HEK293 (cell line): ENCODE results near the gene ZFP3.

Experiments used
- CTCF ChIA-PET: fragments of 350-600 bp; formaldehyde crosslinking; extraction: SDS; loops from one replicate; lab custom pipeline; 2021; ENCODE audit warnings: antibody characterized with exemption; lab: Yijun Ruan, JAX
- POLR2A ChIA-PET: fragments of 300-600 bp; formaldehyde crosslinking; extraction: SDS; loops from one replicate; lab custom pipeline; 2020; ENCODE audit warnings: antibody characterized with exemption, inconsistent platforms; lab: Yijun Ruan, JAX
- H3K27ac ChIP-seq: fragments of 200-500 bp; sonication (Bioruptor generic); 2 replicates; pipeline ENCODE4 v1.5.1; 2014; ENCODE audit warnings: low read depth, low read length, control low read depth, inconsistent platforms; ENCODE audit errors: extremely low read depth
- H3K36me3 ChIP-seq, 2 experiments: fragments of 200-500 bp in 1 of 2; sonication (Bioruptor generic) in 1 of 2; 1 replicate in 1 of 2; 2 replicates in 1 of 2; pipeline ENCODE4 v1.5.1; 2014 to 2017; ENCODE audit warnings: inconsistent platforms in 2 of 2, low read length in 2 of 2; ENCODE audit not compliant: control insufficient read depth in 2 of 2, insufficient read depth in 1 of 2
- H3K4me1 ChIP-seq: fragments of 200-500 bp; sonication (Bioruptor generic); 2 replicates; pipeline ENCODE4 v1.5.1; 2014; ENCODE audit warnings: mild to moderate bottlenecking, low read length, inconsistent platforms; ENCODE audit not compliant: control insufficient read depth, insufficient read depth
- H3K4me3 ChIP-seq: 2 replicates; pipeline ENCODE4 v1.5.1; 2011; ENCODE audit warnings: low read depth, mild to moderate bottlenecking, control low read depth, low read length, moderate library complexity
- H3K9me3 ChIP-seq: fragments of 200-500 bp; sonication (Bioruptor generic); 2 replicates; pipeline ENCODE4 v1.5.1; 2014; ENCODE audit warnings: low read depth, low read length, inconsistent platforms; ENCODE audit not compliant: control insufficient read depth, insufficient read depth
- HOXC10 ChIP-seq: sonication (generic); formaldehyde crosslinking; IDR thresholded peaks from 2 replicates; pipeline ENCODE4 v1.8.1; 2023; ENCODE audit warnings: mild to moderate bottlenecking, missing genetic modification reagents
- KLF16 ChIP-seq: fragments of 450-650 bp; formaldehyde crosslinking; IDR thresholded peaks from 2 replicates; pipeline ENCODE4 v1.5.1; 2017; ENCODE audit warnings: missing biosample characterization, missing genetic modification characterization
- OSR2 ChIP-seq: fragments of 450-650 bp; formaldehyde crosslinking; IDR thresholded peaks from 2 replicates; pipeline ENCODE4 v1.5.1; 2016; ENCODE audit warnings: missing biosample characterization, missing genetic modification characterization
- RBAK ChIP-seq: fragments of 450-650 bp; formaldehyde crosslinking; IDR thresholded peaks from 2 replicates; pipeline ENCODE4 v1.5.1; 2016; ENCODE audit warnings: missing biosample characterization, missing genetic modification characterization
- SCRT2 ChIP-seq: fragments of 450-650 bp; formaldehyde crosslinking; IDR thresholded peaks from 2 replicates; pipeline ENCODE4 v1.5.1; 2016; ENCODE audit warnings: missing biosample characterization, missing genetic modification characterization
- TCF7L2 ChIP-seq: IDR thresholded peaks from 2 replicates; pipeline ENCODE4 v1.6.1; 2011; ENCODE audit warnings: low read depth, mild to moderate bottlenecking, inconsistent platforms, low read length, moderate library complexity, borderline replicate concordance
- YY2 ChIP-seq: fragments of 450-650 bp; formaldehyde crosslinking; IDR thresholded peaks from 2 replicates; pipeline ENCODE4 v1.5.1; 2016; ENCODE audit warnings: missing biosample characterization, missing genetic modification characterization
- ZBTB44 ChIP-seq: fragments of 450-650 bp; IDR thresholded peaks from 2 replicates; pipeline ENCODE4 v1.5.1; 2018; ENCODE audit warnings: missing biosample characterization, mild to moderate bottlenecking, missing genetic modification characterization
- ZNF133 ChIP-seq: fragments of 450-650 bp; formaldehyde crosslinking; IDR thresholded peaks from 2 replicates; pipeline ENCODE4 v1.5.1; 2016; ENCODE audit warnings: missing biosample characterization, missing genetic modification characterization
- ZNF221 ChIP-seq: fragments of 450-650 bp; formaldehyde crosslinking; IDR thresholded peaks from 2 replicates; pipeline ENCODE4 v1.5.1; 2017; ENCODE audit warnings: missing biosample characterization, missing genetic modification characterization, borderline replicate concordance
- ZNF302 ChIP-seq: fragments of 450-650 bp; formaldehyde crosslinking; IDR thresholded peaks from 2 replicates; pipeline ENCODE4 v1.5.1; 2016; ENCODE audit warnings: missing biosample characterization, missing genetic modification characterization, low read depth
- ZNF354C ChIP-seq: fragments of 450-650 bp; formaldehyde crosslinking; IDR thresholded peaks from 2 replicates; pipeline ENCODE4 v1.5.1; 2016; ENCODE audit warnings: missing biosample characterization, missing genetic modification characterization, low read depth, borderline replicate concordance
- ZNF366 ChIP-seq: fragments of 450-650 bp; formaldehyde crosslinking; conservative IDR thresholded peaks from 2 replicates; pipeline ENCODE4 v1.5.1; 2016; ENCODE audit warnings: missing biosample characterization, missing genetic modification characterization
- ZNF391 ChIP-seq: fragments of 450-650 bp; formaldehyde crosslinking; IDR thresholded peaks from 2 replicates; pipeline ENCODE4 v1.5.1; 2016; ENCODE audit warnings: low read depth, missing biosample characterization, missing genetic modification characterization, borderline replicate concordance
- ZNF426 ChIP-seq: fragments of 450-650 bp; formaldehyde crosslinking; IDR thresholded peaks from 2 replicates; pipeline ENCODE4 v1.5.1; 2017; ENCODE audit warnings: missing biosample characterization, missing genetic modification characterization, mild to moderate bottlenecking, inconsistent platforms, moderate library complexity
- ZNF433 ChIP-seq: fragments of 450-650 bp; formaldehyde crosslinking; IDR thresholded peaks from 2 replicates; pipeline ENCODE4 v1.5.1; 2016; ENCODE audit warnings: missing biosample characterization, missing genetic modification characterization, low read depth
- ZNF501 ChIP-seq: fragments of 450-650 bp; formaldehyde crosslinking; IDR thresholded peaks from 2 replicates; pipeline ENCODE4 v1.5.1; 2016; ENCODE audit warnings: missing biosample characterization, missing genetic modification characterization
- ZNF530 ChIP-seq: fragments of 450-650 bp; formaldehyde crosslinking; IDR thresholded peaks from 2 replicates; pipeline ENCODE4 v1.5.1; 2016; ENCODE audit warnings: low read depth, missing biosample characterization, missing genetic modification characterization
- ZNF701 ChIP-seq: fragments of 450-650 bp; formaldehyde crosslinking; IDR thresholded peaks from 2 replicates; pipeline ENCODE4 v1.5.1; 2016; ENCODE audit warnings: missing biosample characterization, missing genetic modification characterization
- ZNF704 ChIP-seq: fragments of 450-650 bp; formaldehyde crosslinking; IDR thresholded peaks from 2 replicates; pipeline ENCODE4 v1.5.1; 2016; ENCODE audit warnings: missing biosample characterization, missing genetic modification characterization
- ZNF792 ChIP-seq: fragments of 450-650 bp; formaldehyde crosslinking; IDR thresholded peaks from 2 replicates; pipeline ENCODE4 v1.5.1; 2016; ENCODE audit warnings: missing biosample characterization, missing genetic modification characterization
- ZSCAN16 ChIP-seq: fragments of 450-650 bp; formaldehyde crosslinking; IDR thresholded peaks from 2 replicates; pipeline ENCODE4 v1.5.1; 2016; ENCODE audit warnings: missing biosample characterization, missing genetic modification characterization
- TF ChIP-seq, protein P1 (sequence below): fragments of 450-650 bp; formaldehyde crosslinking; IDR thresholded peaks from 2 replicates; pipeline ENCODE4 v1.5.1; 2016; ENCODE audit warnings: missing biosample characterization, missing genetic modification characterization

Gene ZFP3

GRCh38 chr17:5100832-5101231, 22.6 kb downstream of the ZFP3 start:
- Histone ChIP-seq H3K9me3 (no peaks in the 10 kb centered on the region; the same call in 1 of the 2 replicates), H3K36me3 (peaks cover 6% of the 10 kb centered on the region in 2 experiments), H3K4me1 (no peaks in the 10 kb centered on the region), H3K27ac (no peak overlapping the region), H3K4me3 (no peak overlapping the region)
- no peak for TF ChIP-seq ZNF501 (tag by site-specific recombination)
- TF ChIP-seq ZNF426 (tag by site-specific recombination): no peak
- TF ChIP-seq ZNF221 (tag by site-specific recombination): no peak
- TF ChIP-seq KLF16 (tag by site-specific recombination): no peak
- no peak for TF ChIP-seq HOXC10
- TF ChIP-seq ZNF433 (tag by site-specific recombination): no peak
- no peak for TF ChIP-seq ZNF792 (tag by site-specific recombination)
- TF ChIP-seq ZNF366 (tag by site-specific recombination): no peak
- TF ChIP-seq OSR2 (tag by site-specific recombination): no peak
- TF ChIP-seq RBAK (tag by site-specific recombination): no peak
- no peak for TF ChIP-seq ZBTB44 (tag by site-specific recombination)
- no peak for TF ChIP-seq ZNF133
- TF ChIP-seq, protein P1, sequence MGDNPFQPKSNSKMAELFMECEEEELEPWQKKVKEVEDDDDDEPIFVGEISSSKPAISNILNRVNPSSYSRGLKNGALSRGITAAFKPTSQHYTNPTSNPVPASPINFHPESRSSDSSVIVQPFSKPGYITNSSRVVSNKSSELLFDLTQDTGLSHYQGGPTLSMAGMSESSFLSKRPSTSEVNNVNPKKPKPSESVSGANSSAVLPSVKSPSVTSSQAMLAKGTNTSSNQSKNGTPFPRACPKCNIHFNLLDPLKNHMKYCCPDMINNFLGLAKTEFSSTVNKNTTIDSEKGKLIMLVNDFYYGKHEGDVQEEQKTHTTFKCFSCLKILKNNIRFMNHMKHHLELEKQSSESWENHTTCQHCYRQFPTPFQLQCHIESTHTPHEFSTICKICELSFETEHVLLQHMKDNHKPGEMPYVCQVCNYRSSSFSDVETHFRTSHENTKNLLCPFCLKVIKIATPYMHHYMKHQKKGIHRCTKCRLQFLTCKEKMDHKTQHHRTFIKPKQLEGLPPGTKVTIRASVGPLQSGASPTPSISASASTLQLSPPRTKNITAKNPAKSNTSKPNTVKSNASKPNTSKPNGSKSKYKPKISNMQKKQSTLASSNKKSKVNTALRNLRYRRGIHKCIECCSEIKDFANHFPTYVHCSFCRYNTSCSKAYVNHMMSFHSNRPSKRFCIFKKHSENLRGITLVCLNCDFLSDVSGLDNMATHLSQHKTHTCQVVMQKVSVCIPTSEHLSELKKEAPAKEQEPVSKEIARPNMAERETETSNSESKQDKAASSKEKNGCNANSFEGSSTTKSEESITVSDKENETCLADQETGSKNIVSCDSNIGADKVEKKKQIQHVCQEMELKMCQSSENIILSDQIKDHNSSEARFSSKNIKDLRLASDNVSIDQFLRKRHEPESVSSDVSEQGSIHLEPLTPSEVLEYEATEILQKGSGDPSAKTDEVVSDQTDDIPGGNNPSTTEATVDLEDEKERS (tag by site-specific recombination): no peak
- no peak for TF ChIP-seq ZNF530
- TF ChIP-seq ZNF704 (tag by site-specific recombination): no peak
- no peak for TF ChIP-seq ZNF302 (tag by site-specific recombination)
- no peak for TF ChIP-seq ZNF354C
- no peak for TF ChIP-seq ZNF701 (tag by site-specific recombination)
- TF ChIP-seq TCF7L2: no peak
- no peak for TF ChIP-seq ZSCAN16 (tag by site-specific recombination)
- POLR2A ChIA-PET: no interaction called here
- CTCF ChIA-PET: no interaction called here

GRCh38 chr17:5110816-5111215, 32.5 kb downstream of the ZFP3 start:
- TF ChIP-seq ZNF391 (tag by site-specific recombination): no peak
- peak; percentile 90 for TF ChIP-seq SCRT2 (tag by site-specific recombination)
- no peak for TF ChIP-seq YY2
- TF ChIP-seq, all 188 proteins: peak for 1
- CTCF ChIA-PET: interaction anchor here (0.7 kb wide), 1 partner anchor 124 kb away, joined by 5 read pairs; no protein-coding TSS in a partner anchor
- Histone ChIP-seq H3K4me3 (peak overlapping the region; percentile 72; the same call in 1 of the 2 replicates), H3K36me3 (peaks cover 45 to 57% of the 10 kb centered on the region in 2 experiments), H3K27ac (no peak overlapping the region), H3K4me1 (no peaks in the 10 kb centered on the region), H3K9me3 (peaks cover 6% of the 10 kb centered on the region)
- POLR2A ChIA-PET: interaction anchor here (0.6 kb wide), 1 partner anchor 81 kb away, joined by 3 read pairs; the partner anchor contains the start of gene ZNF594
